HG02852 (cell line): ENCODE results near the gene PLOD2.

Experiments
- ATAC-seq: cut with Tn5 transposase; IDR thresholded peaks from one replicate; pipeline ENCODE4 v1.9.1; 2021; ENCODE audit warnings: mild to moderate bottlenecking, moderate library complexity; ENCODE audit not compliant: unreplicated experiment

Gene PLOD2

DNA sequence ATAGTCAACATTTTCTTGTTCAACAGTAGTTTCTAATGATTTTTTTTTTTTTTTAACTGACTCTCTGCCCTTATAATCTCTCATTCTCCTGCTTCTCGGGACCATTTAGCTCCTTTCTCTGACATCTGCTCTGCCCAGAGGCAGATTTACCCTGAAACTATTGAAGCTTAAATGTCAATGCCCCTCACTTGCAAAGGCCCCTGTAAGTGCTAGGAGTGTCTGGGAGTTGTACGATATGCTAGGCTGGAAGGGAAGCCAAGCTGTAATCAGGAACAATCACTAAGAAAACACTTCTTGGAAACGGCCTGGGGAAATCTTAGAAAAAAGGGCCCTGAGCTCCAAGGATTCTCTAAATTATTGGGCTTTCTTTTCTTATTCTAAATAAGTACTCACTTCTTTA is 5.8 kb upstream of the PLOD2 start:
- no peak for ATAC-seq

DNA sequence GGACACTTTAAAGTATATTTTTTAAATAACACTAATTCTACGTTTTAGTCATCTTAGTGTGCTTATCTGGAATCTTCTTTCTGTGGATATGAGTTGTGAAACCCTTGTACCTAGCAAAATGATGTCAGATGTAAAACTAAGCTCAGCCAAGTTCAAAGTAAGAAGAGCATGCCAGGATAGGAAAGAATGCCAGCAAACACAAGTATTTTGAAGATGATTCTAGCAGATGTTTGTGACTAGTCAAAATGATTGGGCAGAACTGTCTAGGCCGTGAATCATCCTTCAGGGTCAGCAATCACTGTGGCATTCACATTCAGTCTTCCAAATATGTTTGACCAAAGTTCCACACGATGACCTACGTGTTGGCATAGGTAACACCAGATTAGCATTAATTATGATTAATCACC is 5.4 kb upstream of the PLOD2 start:
- ATAC-seq = no peak

- ATAC-seq = no peak
These were observed 4.9 kb upstream of the PLOD2 start for GRCh38 chr3:146165877-146166276.

- no peak for ATAC-seq
These were observed 4.2 kb upstream of the PLOD2 start for GRCh38 chr3:146164971-146165769.

DNA sequence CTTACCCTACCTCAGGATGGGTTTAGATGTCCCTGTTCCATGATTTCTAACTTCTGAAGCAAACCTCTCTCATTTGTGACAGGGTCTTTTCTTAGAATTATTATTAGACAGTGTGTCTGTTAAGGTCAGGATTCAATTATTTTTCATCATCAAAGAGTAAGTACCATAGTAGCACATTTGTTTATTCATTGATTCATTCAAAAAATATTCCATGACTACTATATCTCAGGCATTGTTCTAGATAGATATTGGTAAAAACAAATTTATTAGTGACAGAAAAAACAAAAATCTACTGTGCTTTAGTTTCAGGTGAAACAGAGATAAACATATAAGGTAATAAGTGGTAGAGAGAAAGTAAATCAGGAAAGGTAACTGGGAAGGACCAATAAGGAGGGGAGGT is 3.5 kb upstream of the PLOD2 start:
- no peak for ATAC-seq

DNA sequence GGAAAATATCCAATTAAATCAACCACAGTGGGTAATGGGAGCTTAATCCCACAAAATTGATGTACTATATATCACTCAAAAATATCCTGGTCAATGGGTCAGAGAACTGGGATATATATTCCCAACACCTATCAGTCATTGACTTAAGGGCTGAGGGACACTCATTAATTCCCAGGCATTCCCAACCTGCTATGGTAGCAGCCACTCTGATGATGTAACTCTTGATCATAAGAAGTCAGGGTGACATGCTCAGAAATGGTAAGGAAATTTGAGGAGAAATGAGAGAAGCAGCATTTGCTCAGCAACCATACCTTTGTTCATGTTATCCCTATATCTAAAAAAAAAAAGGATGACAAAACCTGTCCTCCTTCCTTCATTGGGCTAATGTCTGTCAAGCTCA is 3.1 kb upstream of the PLOD2 start:
- no peak for ATAC-seq

- no peak for ATAC-seq
These were observed 2.6 kb upstream of the PLOD2 start for GRCh38 chr3:146163584-146163983.

DNA sequence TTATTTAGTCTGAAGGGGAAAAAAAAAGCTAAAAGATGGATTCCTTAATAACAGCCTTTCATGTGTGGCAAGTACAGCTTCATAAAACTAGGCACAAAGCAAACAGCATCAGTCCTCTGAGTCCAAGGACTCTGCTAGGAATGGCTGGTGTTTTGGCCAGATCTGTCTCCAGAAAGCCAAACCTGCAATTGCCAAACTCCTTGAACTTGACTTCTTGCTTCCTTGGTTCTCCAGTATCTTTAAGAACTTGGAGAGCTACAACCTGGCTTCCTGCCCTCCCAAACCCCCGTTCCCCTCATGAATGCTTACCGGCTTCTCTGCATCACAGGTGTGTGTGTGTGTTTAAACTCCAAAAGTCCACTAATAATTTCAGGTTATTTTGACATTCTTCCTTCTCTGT is 1.6 kb upstream of the PLOD2 start:
- ATAC-seq = no peak

- no peak for ATAC-seq
These were observed 649 bp upstream of the PLOD2 start for GRCh38 chr3:146161663-146162002.

DNA sequence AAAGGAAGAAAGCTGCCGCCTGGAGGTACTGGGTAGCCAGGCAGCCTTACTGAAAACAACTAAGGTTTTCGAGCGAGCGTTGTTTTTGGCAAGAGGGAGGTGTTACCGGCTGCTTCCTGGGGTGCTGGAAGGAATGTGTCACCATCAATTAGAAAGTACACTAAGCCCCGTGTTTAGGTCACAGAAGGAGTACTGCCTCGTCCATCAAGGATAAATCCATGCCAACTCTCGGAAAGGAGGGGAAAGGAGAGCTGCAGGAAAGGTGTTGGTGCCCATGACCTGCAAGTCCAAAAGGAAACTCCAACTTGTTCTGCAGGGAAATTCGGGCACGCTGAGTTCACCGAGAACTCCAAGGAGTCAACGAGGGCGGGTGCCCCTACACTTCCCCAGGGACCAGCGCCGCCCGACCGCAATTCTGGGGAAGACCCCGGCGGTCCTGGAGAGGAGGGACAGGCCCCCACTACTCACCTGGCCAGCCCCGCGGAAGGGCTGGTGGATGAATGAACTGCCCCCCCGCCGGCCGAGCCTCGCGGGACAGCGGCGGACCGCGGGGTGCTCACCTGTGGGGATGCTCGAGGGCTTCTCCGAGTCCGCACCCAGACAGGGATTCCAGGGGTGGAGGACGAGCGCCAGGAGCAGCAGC is 542 bp downstream of the PLOD2 start:
- peak; percentile 23 for ATAC-seq

DNA sequence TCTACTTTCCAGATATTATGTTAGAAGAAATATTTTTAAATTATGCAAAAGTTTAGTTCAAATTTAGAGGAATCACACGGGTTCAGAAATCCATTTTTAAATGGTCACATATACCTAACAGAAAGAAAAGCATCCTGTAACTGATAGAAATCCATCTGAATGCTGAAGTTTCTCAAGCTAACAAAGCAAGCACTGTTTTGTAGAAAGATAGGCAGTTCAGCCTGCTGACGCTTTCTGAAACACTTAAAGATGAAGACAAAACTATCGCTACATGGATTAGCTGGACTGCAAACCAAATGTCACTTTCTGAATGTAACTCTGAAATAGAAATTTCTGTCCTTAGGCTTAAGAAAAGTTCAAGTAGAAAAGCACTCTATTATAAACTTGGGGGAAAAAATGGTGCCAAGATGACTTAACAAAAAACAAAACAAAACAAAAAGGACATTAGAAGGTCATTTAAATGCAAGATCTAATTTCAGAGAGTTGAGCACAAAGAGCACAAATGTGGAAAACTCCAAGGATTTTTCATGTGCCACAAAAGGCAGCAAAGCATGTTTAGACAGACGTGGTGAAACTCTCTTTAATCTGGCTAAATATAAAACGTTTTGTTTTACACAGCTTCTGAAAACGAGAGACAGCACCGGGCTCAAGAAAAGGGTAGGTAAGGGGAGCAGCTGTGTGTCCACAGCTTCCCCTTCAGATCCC is 1.2 kb downstream of the PLOD2 start:
- ATAC-seq = no peak

DNA sequence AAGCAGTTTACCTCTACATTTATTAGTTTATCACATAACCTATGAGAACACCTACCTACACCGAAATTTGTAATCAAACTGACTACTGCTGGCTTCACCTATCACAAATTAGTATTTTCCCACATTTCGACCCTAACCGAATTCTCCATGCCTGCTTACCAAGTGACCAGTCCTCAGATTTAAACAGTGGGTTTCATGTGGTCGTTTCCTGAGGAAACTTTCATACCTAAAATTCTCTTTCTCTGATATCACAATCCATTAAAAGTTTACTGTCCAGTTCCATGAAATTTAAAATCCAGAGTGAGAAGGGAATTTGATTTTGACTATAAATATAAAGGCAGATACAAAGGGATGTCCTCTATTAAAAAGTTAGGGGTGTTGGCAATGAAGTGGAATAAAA is 1.9 kb downstream of the PLOD2 start:
- ATAC-seq = no peak

- no peak for ATAC-seq
These were observed 3.5 kb downstream of the PLOD2 start for GRCh38 chr3:146157325-146158060.

- no peak for ATAC-seq
These were observed 4.2 kb downstream of the PLOD2 start for GRCh38 chr3:146156666-146157314.

GRCh38 chr3:146156095-146156494 is 4.9 kb downstream of the PLOD2 start:
- ATAC-seq = no peak

GRCh38 chr3:146154995-146155394 is 6.0 kb downstream of the PLOD2 start:
- ATAC-seq = no peak

GRCh38 chr3:146154316-146154715 is 6.7 kb downstream of the PLOD2 start:
- ATAC-seq = no peak

DNA sequence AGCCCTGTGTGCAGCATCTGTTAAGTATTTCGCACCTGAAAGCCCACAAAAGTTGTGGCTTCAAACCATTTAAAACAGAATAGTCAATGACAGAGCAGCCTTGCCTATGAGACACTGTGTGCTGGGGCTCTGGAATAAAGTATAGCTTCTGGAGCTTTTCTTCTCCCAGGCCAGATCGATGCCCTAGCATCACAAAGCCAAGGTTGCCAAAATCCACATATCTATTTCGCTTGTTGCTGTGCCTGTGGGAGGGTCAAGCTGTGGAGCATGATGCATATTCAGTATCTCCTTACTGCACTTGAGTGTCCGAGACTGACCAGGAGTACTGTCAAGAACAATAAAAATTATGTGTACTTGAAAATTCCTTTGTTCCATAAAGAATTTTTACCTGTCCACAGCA is 7.6 kb downstream of the PLOD2 start:
- ATAC-seq = no peak

GRCh38 chr3:146152834-146153233 is 8.2 kb downstream of the PLOD2 start:
- no peak for ATAC-seq

GRCh38 chr3:146148468-146148931 is 12.5 kb downstream of the PLOD2 start:
- no peak for ATAC-seq

DNA sequence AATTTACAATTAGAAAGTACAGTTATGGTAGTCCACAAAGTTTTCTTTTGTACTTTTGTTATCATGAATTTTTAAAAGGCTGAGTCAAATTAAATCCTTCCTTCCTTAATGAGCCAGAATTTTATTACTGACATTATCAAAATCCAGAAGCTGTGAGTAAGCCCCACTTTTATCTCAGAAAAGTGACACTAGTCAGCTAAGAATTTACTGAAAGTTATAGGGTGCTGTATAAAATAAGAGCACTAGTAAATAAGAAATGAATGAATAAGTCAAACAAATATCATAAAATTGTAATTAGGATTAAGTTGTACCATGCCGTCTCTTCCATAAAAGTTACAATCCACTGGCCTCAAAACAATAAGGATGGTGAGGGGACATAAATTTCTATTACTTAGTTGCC is 15.3 kb downstream of the PLOD2 start:
- ATAC-seq = no peak
